Chondrocyte (in vitro differentiated cells): ENCODE measurements around the gene CSTPP1. TPM values are rescaled to one million over a fixed set of nuclear protein-coding genes. Genes with fewer than 3 reads are reported as not detected.
"Not testable (repeated sequence)": the region's sequence is repeated elsewhere in the genome, so short reads cannot be mapped to it uniquely, and the experiment has no call there.

ENCODE experiments used
- DNase-seq: peaks from one replicate; pipeline ENCODE4 v3.0.0; 2021; ENCODE audit warnings: mixed read lengths, low spot score
- H3K27ac Mint-ChIP-seq: one replicate; pipeline ENCODE4 v1.8.0; 2021; ENCODE audit warnings: mild to moderate bottlenecking, moderate library complexity, mixed read lengths; ENCODE audit not compliant: unreplicated experiment
- H3K27me3 Mint-ChIP-seq: 2 replicates; pipeline ENCODE4 v1.8.0; 2021; ENCODE audit warnings: low read depth, mixed read lengths
- H3K36me3 Mint-ChIP-seq: 2 replicates; pipeline ENCODE4 v1.8.0; 2021; ENCODE audit warnings: low read depth, mixed read lengths
- H3K4me1 Mint-ChIP-seq: 2 replicates; pipeline ENCODE4 v1.8.0; 2021; ENCODE audit warnings: low read depth, mild to moderate bottlenecking, mixed read lengths
- H3K4me3 Mint-ChIP-seq: one replicate; pipeline ENCODE4 v1.8.0; 2021; ENCODE audit warnings: mild to moderate bottlenecking, moderate library complexity, mixed read lengths; ENCODE audit not compliant: unreplicated experiment
- H3K9me3 Mint-ChIP-seq: 2 replicates; pipeline ENCODE4 v1.8.0; 2021; ENCODE audit warnings: low read depth, mixed read lengths
- total RNA-seq: library from RNA; stranded (reverse); gene quantifications from 3 replicates; pipeline ENCODE4 v1.2.1, GENCODE V29; 2021
- TF ChIP-seq, protein P1 (sequence below): fragments of 200-600 bp; sonication (generic); IDR thresholded peaks from 2 replicates; pipeline ENCODE4 v1.5.0; 2021; ENCODE audit warnings: antibody characterized with exemption, mild to moderate bottlenecking, moderate library complexity

CSTPP1 gene
- total RNA-seq, 1 donor from 2014 or later: 19.6 TPM

DNA sequence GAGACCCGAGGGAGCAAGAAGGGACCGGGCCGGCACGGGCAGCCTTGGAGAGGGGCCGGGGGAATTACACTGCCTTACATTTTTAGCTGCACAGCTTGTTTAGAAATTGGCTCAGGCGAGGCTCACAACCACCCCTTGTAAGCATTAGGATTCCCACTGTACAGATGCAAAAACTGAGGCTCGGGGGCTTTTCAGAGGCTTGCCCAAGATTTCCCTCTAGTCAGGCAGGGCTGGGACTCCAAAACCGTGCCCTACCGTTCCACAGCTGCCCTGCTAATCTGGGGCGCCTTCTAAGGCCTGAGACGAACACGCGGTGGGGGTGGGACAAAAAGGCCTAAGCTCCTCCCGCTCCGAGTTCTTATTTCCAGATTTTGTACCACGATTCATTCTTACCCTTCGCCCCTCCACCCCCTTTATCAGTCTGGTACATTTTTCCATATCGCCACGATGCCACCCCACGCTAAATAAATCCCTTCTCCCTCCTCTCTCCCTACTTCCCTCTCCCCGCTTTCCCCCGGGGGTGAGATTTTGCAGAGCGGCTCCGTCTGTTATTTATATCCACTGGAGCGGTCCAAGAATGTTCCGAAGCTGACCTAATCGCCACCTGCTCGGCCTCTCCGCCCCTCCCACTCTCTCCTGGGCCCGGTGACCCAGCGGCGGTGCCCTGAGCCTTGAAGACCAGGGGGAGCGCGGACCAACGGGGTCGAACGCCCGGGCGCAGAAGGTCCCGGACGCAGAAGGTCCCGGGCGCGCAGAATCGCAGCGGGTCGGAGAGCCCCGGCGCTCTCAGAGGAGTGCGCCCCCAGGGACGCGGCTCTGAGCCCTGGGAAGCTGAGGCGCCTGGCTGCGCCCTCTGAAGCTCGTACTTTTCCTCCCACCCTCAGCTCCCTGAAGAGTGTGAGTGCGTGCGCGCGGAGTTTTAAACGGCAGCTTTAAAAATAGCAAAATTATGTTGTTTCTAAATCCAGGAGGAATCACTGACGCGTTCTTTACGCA is 250.4 kb downstream of the CSTPP1 start:
- Mint-ChIP-seq H3K9me3 (no peaks in the 10 kb centered on the region), H3K4me3 (peak overlapping the region; percentile 66), H3K4me1 (peaks cover 49% of the 10 kb centered on the region), H3K36me3 (no peaks in the 10 kb centered on the region), H3K27me3 (no peaks in the 10 kb centered on the region), H3K27ac (peak overlapping the region; percentile 85)
- TF ChIP-seq, protein P1, sequence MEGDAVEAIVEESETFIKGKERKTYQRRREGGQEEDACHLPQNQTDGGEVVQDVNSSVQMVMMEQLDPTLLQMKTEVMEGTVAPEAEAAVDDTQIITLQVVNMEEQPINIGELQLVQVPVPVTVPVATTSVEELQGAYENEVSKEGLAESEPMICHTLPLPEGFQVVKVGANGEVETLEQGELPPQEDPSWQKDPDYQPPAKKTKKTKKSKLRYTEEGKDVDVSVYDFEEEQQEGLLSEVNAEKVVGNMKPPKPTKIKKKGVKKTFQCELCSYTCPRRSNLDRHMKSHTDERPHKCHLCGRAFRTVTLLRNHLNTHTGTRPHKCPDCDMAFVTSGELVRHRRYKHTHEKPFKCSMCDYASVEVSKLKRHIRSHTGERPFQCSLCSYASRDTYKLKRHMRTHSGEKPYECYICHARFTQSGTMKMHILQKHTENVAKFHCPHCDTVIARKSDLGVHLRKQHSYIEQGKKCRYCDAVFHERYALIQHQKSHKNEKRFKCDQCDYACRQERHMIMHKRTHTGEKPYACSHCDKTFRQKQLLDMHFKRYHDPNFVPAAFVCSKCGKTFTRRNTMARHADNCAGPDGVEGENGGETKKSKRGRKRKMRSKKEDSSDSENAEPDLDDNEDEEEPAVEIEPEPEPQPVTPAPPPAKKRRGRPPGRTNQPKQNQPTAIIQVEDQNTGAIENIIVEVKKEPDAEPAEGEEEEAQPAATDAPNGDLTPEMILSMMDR: peak; percentile 36
- DNase-seq: no peak

DNA sequence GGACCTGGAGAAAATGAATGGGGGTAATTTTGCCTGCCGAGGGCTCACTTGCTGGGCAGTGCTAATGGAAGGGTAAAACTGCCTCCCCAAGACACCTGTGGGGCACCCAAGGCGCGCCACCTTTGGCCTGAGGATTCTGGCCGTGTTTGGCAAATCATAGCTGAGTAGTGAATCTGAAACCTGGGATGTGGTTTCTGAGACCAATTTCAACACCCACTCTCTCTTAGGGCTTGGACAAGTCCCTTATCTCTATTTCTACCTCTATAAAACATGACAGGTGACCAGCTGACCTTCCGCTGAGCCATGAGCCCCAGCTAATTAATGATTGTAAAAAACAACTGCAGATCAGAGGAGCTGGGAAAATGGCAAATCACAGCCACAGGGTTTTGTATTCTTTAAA is 251.2 kb downstream of the CSTPP1 start:
- Mint-ChIP-seq H3K4me1 (peaks cover 49% of the 10 kb centered on the region), H3K27me3 (no peaks in the 10 kb centered on the region)

DNA sequence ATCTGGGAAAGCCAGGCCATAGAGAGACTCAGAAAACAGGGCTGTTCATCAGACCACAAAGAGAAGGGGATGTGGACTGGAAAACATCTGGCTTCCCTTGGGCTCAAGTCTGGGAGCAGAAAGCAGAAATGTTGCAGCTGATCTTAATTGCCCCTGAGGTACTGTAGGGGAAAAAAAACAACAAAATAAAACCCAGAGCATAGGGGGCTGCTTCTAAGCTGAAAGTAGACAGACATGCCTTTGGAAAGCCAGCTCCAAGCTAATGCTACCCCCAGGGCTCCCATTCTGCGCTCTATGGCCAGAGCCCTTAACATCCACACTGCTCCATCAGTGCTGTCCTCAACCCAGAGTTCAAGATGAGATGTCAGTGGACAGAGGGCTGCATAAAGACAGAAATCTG is 251.7 kb downstream of the CSTPP1 start:
- H3K36me3 Mint-ChIP-seq: no peaks in the 10 kb centered on the region
- H3K4me3 Mint-ChIP-seq: no peak overlapping the region
- no peak for DNase-seq
- H3K9me3 Mint-ChIP-seq: no peaks in the 10 kb centered on the region
- no peaks in the 10 kb centered on the region for H3K27me3 Mint-ChIP-seq
- peaks cover 52% of the 10 kb centered on the region for H3K4me1 Mint-ChIP-seq
- TF ChIP-seq, protein P1: no peak
- peak overlapping the region; percentile 85 for H3K27ac Mint-ChIP-seq

More for the DNA sequence above, 251.2 kb downstream of the CSTPP1 start:
- H3K9me3 Mint-ChIP-seq: no peaks in the 10 kb centered on the region
- H3K4me3 Mint-ChIP-seq: peak overlapping the region; percentile 66
- no peaks in the 10 kb centered on the region for H3K36me3 Mint-ChIP-seq
- TF ChIP-seq, protein P1: no peak
- no peak for DNase-seq
- H3K27ac Mint-ChIP-seq: peak overlapping the region; percentile 85

DNA sequence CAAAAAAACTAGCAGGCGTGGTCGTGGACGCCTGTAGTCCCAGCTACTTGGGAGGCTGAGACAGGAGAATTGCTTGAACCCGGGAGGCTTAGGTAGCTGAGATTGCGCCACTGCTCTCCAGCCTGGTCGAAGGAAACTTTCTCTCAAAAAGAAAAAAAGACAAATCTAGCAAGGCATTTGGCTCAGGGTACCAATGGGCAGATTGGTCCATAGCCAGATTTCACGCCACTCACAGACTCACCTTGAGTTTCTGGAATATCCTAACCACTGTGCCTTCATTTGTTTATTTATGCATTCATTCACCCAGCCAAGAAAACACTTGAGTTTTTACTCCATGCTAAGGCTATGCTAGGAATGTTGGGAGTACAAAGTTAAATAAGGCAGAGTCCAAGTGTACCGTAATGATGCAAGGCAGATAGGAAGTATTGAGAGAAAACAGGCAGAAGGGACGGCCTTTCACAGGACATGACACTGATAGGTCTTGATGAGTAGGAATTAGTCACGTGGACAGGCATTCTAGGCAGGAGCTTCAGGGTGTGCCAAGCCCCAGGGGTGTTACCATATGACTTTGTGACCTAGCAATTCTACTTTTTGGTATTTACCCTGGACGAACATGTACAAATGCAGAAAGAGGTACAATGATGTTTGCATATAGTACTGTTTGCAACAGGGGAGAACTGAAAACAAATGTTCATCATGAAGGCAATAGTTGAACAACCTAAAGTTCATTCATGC is 252.7 kb downstream of the CSTPP1 start:
- H3K9me3 Mint-ChIP-seq: no peaks in the 10 kb centered on the region
- no peaks in the 10 kb centered on the region for H3K27me3 Mint-ChIP-seq
- TF ChIP-seq, protein P1: no peak
- H3K4me3 Mint-ChIP-seq: no peak overlapping the region
- peaks cover 52% of the 10 kb centered on the region for H3K4me1 Mint-ChIP-seq
- peak overlapping the region; percentile 72 for H3K27ac Mint-ChIP-seq
- no peak for DNase-seq
- no peaks in the 10 kb centered on the region for H3K36me3 Mint-ChIP-seq

DNA sequence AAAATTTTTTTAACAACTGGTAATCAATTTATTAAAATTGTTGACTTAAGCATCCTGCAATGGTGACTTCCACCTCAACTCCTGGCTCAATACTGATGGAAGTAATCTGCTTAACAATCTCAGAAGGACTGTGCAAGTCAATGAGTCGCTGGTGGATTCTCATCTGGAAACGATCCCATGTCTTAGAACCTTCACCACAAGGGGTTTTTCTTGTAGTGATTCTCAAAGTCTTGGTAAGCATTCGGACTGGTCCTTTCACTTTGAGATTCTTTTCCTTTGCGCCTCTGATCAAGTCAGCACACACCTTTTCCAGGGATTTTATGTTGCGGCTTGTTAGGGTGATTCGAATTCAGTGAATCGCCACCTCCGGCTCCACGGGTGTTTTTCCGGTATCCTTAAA is 254.6 kb downstream of the CSTPP1 start:
- not testable (repeated sequence) for H3K4me3 Mint-ChIP-seq, H3K27ac Mint-ChIP-seq, H3K9me3 Mint-ChIP-seq, DNase-seq, H3K27me3 Mint-ChIP-seq, H3K36me3 Mint-ChIP-seq
- peaks cover 51% of the 10 kb centered on the region for H3K4me1 Mint-ChIP-seq
